HG03565 (cell line): ENCODE results near the gene HECTD2.
"Not testable (repeated sequence)": the region's sequence is repeated elsewhere in the genome, so short reads cannot be mapped to it uniquely, and the experiment has no call there.

Experiments used
- ATAC-seq: cut with Tn5 transposase; IDR thresholded peaks from one replicate; pipeline ENCODE4 v1.9.1; 2021; ENCODE audit warnings: mild to moderate bottlenecking, moderate library complexity; ENCODE audit not compliant: unreplicated experiment

The HECTD2 gene

GRCh38 chr10:91410638-91411371 is 661 bp downstream of the HECTD2 start:
- no peak for ATAC-seq

GRCh38 chr10:91411621-91412020 is 1.5 kb downstream of the HECTD2 start:
- ATAC-seq = no peak

- no peak for ATAC-seq
Measured at GRCh38 chr10:91412354-91413087, 2.4 kb downstream of the HECTD2 start.

GRCh38 chr10:91415816-91416215 is 5.7 kb downstream of the HECTD2 start:
- no peak for ATAC-seq

- no peak for ATAC-seq
Measured at GRCh38 chr10:91416339-91416855, 6.3 kb downstream of the HECTD2 start.

- ATAC-seq = no peak
Measured at GRCh38 chr10:91418416-91418815, 8.3 kb downstream of the HECTD2 start.

GRCh38 chr10:91420868-91421267 is 10.7 kb downstream of the HECTD2 start:
- ATAC-seq = no peak

- no peak for ATAC-seq
Measured at GRCh38 chr10:91422915-91423314, 12.8 kb downstream of the HECTD2 start.

- ATAC-seq = no peak
Measured at GRCh38 chr10:91424016-91424415, 13.9 kb downstream of the HECTD2 start.

GRCh38 chr10:91432175-91432574 is 22.0 kb downstream of the HECTD2 start:
- ATAC-seq = no peak

- ATAC-seq = no peak
Measured at GRCh38 chr10:91433620-91434019, 23.5 kb downstream of the HECTD2 start.

GRCh38 chr10:91434041-91434440 is 23.9 kb downstream of the HECTD2 start:
- ATAC-seq = no peak

GRCh38 chr10:91435241-91435640 is 25.1 kb downstream of the HECTD2 start:
- no peak for ATAC-seq

- ATAC-seq = not testable (repeated sequence)
Measured at GRCh38 chr10:91438228-91438627, 28.1 kb downstream of the HECTD2 start.

GRCh38 chr10:91444211-91445182 is 34.4 kb downstream of the HECTD2 start:
- ATAC-seq = no peak

- ATAC-seq = no peak
Measured at GRCh38 chr10:91452063-91452462, 41.9 kb downstream of the HECTD2 start.

- ATAC-seq = no peak
Measured at GRCh38 chr10:91453535-91453934, 43.4 kb downstream of the HECTD2 start.

- not testable (repeated sequence) for ATAC-seq
Measured at GRCh38 chr10:91455135-91455534, 45.0 kb downstream of the HECTD2 start.

- ATAC-seq = no peak
Measured at GRCh38 chr10:91460681-91461080, 50.5 kb downstream of the HECTD2 start.

- no peak for ATAC-seq
Measured at GRCh38 chr10:91462423-91462822, 52.3 kb downstream of the HECTD2 start.

- no peak for ATAC-seq
Measured at GRCh38 chr10:91464500-91464899, 54.4 kb downstream of the HECTD2 start.
